Gastroesophageal sphincter (tissue), 3 donors: ENCODE data around the gene ATG4A.

Experiments used
- CTCF ChIP-seq, 4 experiments: fragments of 200-600 bp in 2 of 4; fragments of 450-650 bp in 2 of 4; sonication (generic) in 1 of 4; IDR thresholded peaks; one replicate each; pipeline ENCODE4 v1.5.1; 2017 to 2019; ENCODE audit warnings: antibody characterized with exemption in 4 of 4, mild to moderate bottlenecking in 2 of 4, moderate library complexity in 2 of 4
- EP300 ChIP-seq: sonication (generic); formaldehyde crosslinking; IDR thresholded peaks from one replicate; pipeline ENCODE4 v1.6.1; 2017; ENCODE audit warnings: antibody characterized with exemption, mild to moderate bottlenecking
- POLR2A ChIP-seq, 2 donors: fragments of 450-650 bp; IDR thresholded peaks; one replicate each; pipeline ENCODE4 v1.6.1; 2017; ENCODE audit warnings: antibody characterized with exemption in 2 of 2, mild to moderate bottlenecking in 2 of 2, moderate library complexity in 1 of 2
- POLR2AphosphoS5 ChIP-seq: sonication (generic); formaldehyde crosslinking; IDR thresholded peaks from one replicate; pipeline ENCODE4 v1.6.1; 2017; ENCODE audit warnings: antibody characterized with exemption

GRCh38 chrX:108130889-108131288, 39.3 kb downstream of the ATG4A start:
- TF ChIP-seq POLR2A (IDR thresholded peaks at IDR 0.05) (no peak), CTCF (IDR thresholded peaks at IDR 0.05) (no peak), POLR2AphosphoS5 (no peak), EP300 (no peak)
